Activated CD8-positive, alpha-beta T cell treated with anti-CD3 and anti-CD28 coated beads for 36 hours (primary cell): ENCODE results near the gene PIGL. TPM values are rescaled to one million over a fixed set of nuclear protein-coding genes. Genes with fewer than 3 reads are reported as not detected.
"Not testable (repeated sequence)": the region's sequence is repeated elsewhere in the genome, so short reads cannot be mapped to it uniquely, and the experiment has no call there.

Source experiments
- ATAC-seq: fragments of 200-7000 bp; cut with Tn5 transposase; one replicate; pipeline ENCODE4 v1.10.0; 2021; ENCODE audit warnings: mild to moderate bottlenecking, moderate library complexity
- CTCF ChIA-PET: fragments of 350-600 bp; sonication (Branson Sonifier 250); formaldehyde crosslinking; loops from one replicate; lab custom pipeline; 2021; ENCODE audit warnings: antibody characterized with exemption; lab: Charles Lee
- POLR2A ChIA-PET: fragments of 350-600 bp; sonication (Branson Sonifier 250); formaldehyde crosslinking; loops from one replicate; lab custom pipeline; 2021; ENCODE audit warnings: antibody characterized with exemption; lab: Charles Lee
- DNase-seq: peaks from one replicate; pipeline ENCODE4 v3.0.0-alpha.2; 2020
- H3K27ac Mint-ChIP-seq: one replicate; pipeline ENCODE4 v1.8.0; 2021; ENCODE audit warnings: mild to moderate bottlenecking, mixed read lengths
- H3K27me3 Mint-ChIP-seq: one replicate; pipeline ENCODE4 v1.8.0; 2021; ENCODE audit warnings: mixed read lengths
- H3K36me3 Mint-ChIP-seq: one replicate; pipeline ENCODE4 v1.8.0; 2021; ENCODE audit warnings: low read depth, mixed read lengths
- H3K4me1 Mint-ChIP-seq: one replicate; pipeline ENCODE4 v1.8.0; 2021; ENCODE audit warnings: low read depth, mixed read lengths
- H3K4me3 Mint-ChIP-seq: one replicate; pipeline ENCODE4 v1.8.0; 2021; ENCODE audit warnings: mild to moderate bottlenecking, moderate library complexity, mixed read lengths
- H3K9me3 Mint-ChIP-seq: one replicate; pipeline ENCODE4 v1.8.0; 2021; ENCODE audit warnings: mixed read lengths
- CTCF ChIP-seq: fragments of 200-600 bp; IDR thresholded peaks from one replicate; pipeline ENCODE4 v1.8.0; 2022; ENCODE audit warnings: antibody characterized with exemption, mild to moderate bottlenecking
- intact Hi-C: fragments of 100-400 bp; cut with micrococcal nuclease; formaldehyde crosslinking; loops from one replicate; pipeline ENCODE4 v1.10.0; 2022
- total RNA-seq, 2 experiments: library from RNA; stranded (reverse); gene quantifications; one replicate each; pipeline ENCODE4 v1.2.3, GENCODE V29; 2021

The PIGL gene
- total RNA-seq, 2 experiments from 2014 or later = 45.0 to 48.6 TPM

GRCh38 chr17:16301963-16302855, 85.2 kb downstream of the PIGL start:
- peak overlapping the region; percentile 43 for H3K27ac Mint-ChIP-seq
- no peak for TF ChIP-seq CTCF
- ChIA-PET POLR2A (interaction anchor here (1.2 kb wide), 1 partner anchor 29 kb away, joined by 3 read pairs; no protein-coding TSS in a partner anchor), CTCF (interaction anchor here (0.6 to 1.3 kb wide), 2 partner anchors 16 to 657 kb away, joined by 3 read pairs; no protein-coding TSS in a partner anchor)
- intact Hi-C loops = no loop called here
- peaks cover 16% of the 10 kb centered on the region for H3K4me1 Mint-ChIP-seq
- no peaks in the 10 kb centered on the region for H3K27me3 Mint-ChIP-seq
- ATAC-seq = no peak
- H3K36me3 Mint-ChIP-seq = peaks cover 10% of the 10 kb centered on the region
- no peak for DNase-seq
- H3K9me3 Mint-ChIP-seq = no peaks in the 10 kb centered on the region
- no peak overlapping the region for H3K4me3 Mint-ChIP-seq

GRCh38 chr17:16302856-16303255, 85.8 kb downstream of the PIGL start:
- CTCF ChIA-PET = interaction anchor here (1.0 kb wide), 1 partner anchor 17 kb away, joined by 3 read pairs; no protein-coding TSS in a partner anchor
- H3K36me3 Mint-ChIP-seq = peaks cover 12% of the 10 kb centered on the region
- no peaks in the 10 kb centered on the region for H3K9me3 Mint-ChIP-seq
- intact Hi-C loops = no loop called here
- POLR2A ChIA-PET = interaction anchor here (1.1 to 1.2 kb wide), 2 partner anchors 11 to 30 kb away, joined by 3 read pairs; no protein-coding TSS in a partner anchor
- no peaks in the 10 kb centered on the region for H3K27me3 Mint-ChIP-seq
- H3K4me3 Mint-ChIP-seq = no peak overlapping the region
- TF ChIP-seq CTCF = no peak
- DNase-seq (no peak), ATAC-seq (no peak)
- H3K4me1 Mint-ChIP-seq = peaks cover 11% of the 10 kb centered on the region
- no peak overlapping the region for H3K27ac Mint-ChIP-seq

- intact Hi-C loops = no loop called here
- Mint-ChIP-seq H3K9me3 (no peaks in the 10 kb centered on the region), H3K27ac (no peak overlapping the region), H3K36me3 (peaks cover 12% of the 10 kb centered on the region), H3K4me1 (peaks cover 2% of the 10 kb centered on the region), H3K27me3 (no peaks in the 10 kb centered on the region), H3K4me3 (no peak overlapping the region)
- peak; percentile 32 for DNase-seq
- ChIA-PET POLR2A (interaction anchor here (1.4 kb wide), 1 partner anchor 47 kb away, joined by 4 read pairs; no protein-coding TSS in a partner anchor), CTCF (interaction anchor here (0.6 to 2.7 kb wide), 12 partner anchors 9 to 385 kb away, joined by 3 to 13 read pairs (median 4); partner anchors contain the start of gene CCDC144A)
- TF ChIP-seq CTCF = peak; percentile 40
- peak; percentile 72 for ATAC-seq
Observed at GRCh38 chr17:16304830-16305229, 87.8 kb downstream of the PIGL start.

- Mint-ChIP-seq H3K4me1 (peaks cover 10% of the 10 kb centered on the region), H3K4me3 (no peak overlapping the region), H3K27ac (no peak overlapping the region), H3K27me3 (no peaks in the 10 kb centered on the region), H3K36me3 (peaks cover 18% of the 10 kb centered on the region), H3K9me3 (no peaks in the 10 kb centered on the region)
- ATAC-seq (no peak), DNase-seq (no peak)
- ChIA-PET CTCF (interaction anchor here (1.2 to 2.7 kb wide), 4 partner anchors 11 to 43 kb away, joined by 3 to 13 read pairs (median 6); no protein-coding TSS in a partner anchor), POLR2A (interaction anchor here (1.4 kb wide), 1 partner anchor 46 kb away, joined by 4 read pairs; no protein-coding TSS in a partner anchor)
- intact Hi-C loops = no loop called here
- no peak for TF ChIP-seq CTCF
Observed at GRCh38 chr17:16306211-16306610, 89.2 kb downstream of the PIGL start.

- H3K27ac Mint-ChIP-seq, POLR2A ChIA-PET, CTCF ChIA-PET: not testable (repeated sequence)
Observed at GRCh38 chr17:16312061-16312460, 95.1 kb downstream of the PIGL start.

More at GRCh38 chr17:16312061-16312460, 95.1 kb downstream of the PIGL start:
- H3K4me3 Mint-ChIP-seq, ATAC-seq, H3K27me3 Mint-ChIP-seq, intact Hi-C loops, H3K9me3 Mint-ChIP-seq, DNase-seq: not testable (repeated sequence)
- peaks cover 14% of the 10 kb centered on the region for H3K4me1 Mint-ChIP-seq
- H3K36me3 Mint-ChIP-seq = peaks cover 17% of the 10 kb centered on the region
